K562 (cell line): Measurements from ENCODE around the gene KIF26A. TPM values are rescaled to one million over a fixed set of nuclear protein-coding genes. Genes with fewer than 3 reads are reported as not detected.

Experiments
- ATAC-seq: fragments of 200-7000 bp; cut with Tn5 transposase; 3 replicates; pipeline ENCODE4 v1.9.1; 2020; ENCODE audit warnings: moderate library complexity
- Bru-seq: library from RNA; stranded (reverse); fragments of 400-500 nt; gene quantifications from one replicate; lab custom pipeline; 2021; lab: Mats Ljungman, UMichigan
- BruChase-seq, 2 experiments: library from RNA; stranded (reverse); fragments of 400-500 nt; gene quantifications; one replicate each; lab custom pipeline; 2021; lab: Mats Ljungman, UMichigan
- BruUV-seq: library from RNA; stranded (reverse); fragments of 400-500 nt; replicated peaks from 2 replicates; lab custom pipeline; 2021; lab: Mats Ljungman, UMichigan
- CTCF ChIA-PET: fragments of 300-600 bp; formaldehyde crosslinking; extraction: SDS; loops from one replicate; lab custom pipeline; 2021; ENCODE audit warnings: low intra/inter-chr PET ratio; lab: Yijun Ruan, JAX
- POLR2A ChIA-PET: fragments of 300-600, 350-650 bp; sonication (Branson Sonifier 250); formaldehyde crosslinking; extraction: SDS; loops from one replicate; lab custom pipeline; 2021; ENCODE audit warnings: antibody characterized with exemption, inconsistent platforms; lab: Yijun Ruan, JAX
- DNase-seq, 4 experiments: peaks; one replicate each; pipeline versions ENCODE4 v3.0.0 to v3.0.0-alpha.2; 2011 to 2018; ENCODE audit warnings: low spot score in 3 of 4, mixed read lengths in 3 of 4; ENCODE audit errors: extremely low read depth in 1 of 4
- FAIRE-seq: peaks from 2 replicates; lab custom pipeline; 2011; peaks lifted over from hg19 to GRCh38; lab: Jason Lieb, UNC
- H2AFZ ChIP-seq: 2 replicates; pipeline ENCODE4 v1.6.0; 2011; ENCODE audit warnings: low read depth, low read length, control low read depth, inconsistent platforms
- H3K27ac ChIP-seq: fragments of 200-600 bp; 3 replicates; pipeline ENCODE4 v1.8.0; 2011; ENCODE audit warnings: low read depth, mild to moderate bottlenecking, control low read depth, inconsistent platforms, low read length, moderate library complexity, mixed read lengths; ENCODE audit errors: extremely low read depth
- H3K27me3 ChIP-seq, 2 experiments: fragments of 300-600 bp in 1 of 2; 2 replicates in 1 of 2; 3 replicates in 1 of 2; pipeline versions ENCODE4 v1.6.0 to v1.8.0; 2011; ENCODE audit warnings: inconsistent platforms in 2 of 2, low read length in 2 of 2, mild to moderate bottlenecking in 1 of 2, mixed read lengths in 1 of 2, moderate library complexity in 1 of 2; ENCODE audit not compliant: control insufficient read depth in 2 of 2, insufficient read depth in 2 of 2
- H3K36me3 ChIP-seq: fragments of 300-600 bp; 3 replicates; pipeline ENCODE4 v1.8.0; 2011; ENCODE audit warnings: mild to moderate bottlenecking, low read length, inconsistent platforms; ENCODE audit not compliant: control insufficient read depth, insufficient read depth
- H3K4me1 ChIP-seq, 2 experiments: fragments of 200-600 bp in 1 of 2; replicated peaks in 1 of 2; 2 replicates in 1 of 2; 3 replicates in 1 of 2; pipeline versions ENCODE4 v1.5.1 to v1.8.0; 2011; ENCODE audit warnings: inconsistent platforms in 2 of 2, low read length in 2 of 2, mild to moderate bottlenecking in 1 of 2, mixed read lengths in 1 of 2, moderate library complexity in 1 of 2; ENCODE audit not compliant: control insufficient read depth in 2 of 2, insufficient read depth in 2 of 2
- H3K4me2 ChIP-seq: 2 replicates; pipeline ENCODE4 v1.6.1; 2011; ENCODE audit warnings: low read length, control low read depth, inconsistent platforms, mixed read lengths; ENCODE audit not compliant: insufficient read depth
- H3K4me3 ChIP-seq: fragments of 200-600 bp; sonication (generic), shearing (Covaris generic); 2 replicates; pipeline ENCODE4 v1.5.1; 2016; ENCODE audit warnings: control low read depth, inconsistent platforms
- H3K79me2 ChIP-seq: fragments of 200-600 bp; 3 replicates; pipeline ENCODE4 v1.8.0; 2011; ENCODE audit warnings: low read length, inconsistent platforms; ENCODE audit not compliant: control insufficient read depth, insufficient read depth
- H3K9ac ChIP-seq, 2 experiments: 2 replicates each; pipeline versions ENCODE4 v1.6.0 to v1.6.1; 2011; ENCODE audit warnings: low read depth in 2 of 2, low read length in 2 of 2, control low read depth in 1 of 2, inconsistent platforms in 1 of 2, mild to moderate bottlenecking in 1 of 2, mixed read lengths in 1 of 2; ENCODE audit not compliant: insufficient read depth in 1 of 2
- H3K9me1 ChIP-seq: one replicate; pipeline ENCODE4 v1.6.0; 2011; ENCODE audit warnings: inconsistent platforms, mild to moderate bottlenecking, low read length, moderate library complexity; ENCODE audit not compliant: control insufficient read depth, insufficient read depth
- H3K9me3 ChIP-seq: replicated peaks from 2 replicates; pipeline ENCODE4 v1.5.1; 2011; ENCODE audit warnings: low read depth, low read length, inconsistent platforms; ENCODE audit not compliant: control insufficient read depth, insufficient read depth
- H4K20me1 ChIP-seq: replicated peaks from 2 replicates; pipeline ENCODE4 v1.6.1; 2011; ENCODE audit warnings: low read length, inconsistent platforms, mixed read lengths; ENCODE audit not compliant: control insufficient read depth, insufficient read depth
- CBX5 ChIP-seq: IDR thresholded peaks from 2 replicates; pipeline ENCODE4 v1.6.1; 2014; ENCODE audit warnings: low read depth, borderline replicate concordance
- NRF1 ChIP-seq, 2 experiments: fragments of 450-650 bp; IDR thresholded peaks in 1 of 2; conservative IDR thresholded peaks in 1 of 2; 2 replicates each; pipeline ENCODE4 v1.6.1; 2014; ENCODE audit warnings: mild to moderate bottlenecking in 2 of 2
- WGBS: fragments of 100-300 bp; shearing (Covaris generic); methylation state at CpG from one replicate; pipeline ENCODE4 v1.1.6; 2016; ENCODE audit warnings: low coverage, mixed read lengths; ENCODE audit not compliant: insufficient coverage; ENCODE audit errors: missing lambda C conversion rate; 5-methylcytosine and 5-hydroxymethylcytosine counted together
- in situ Hi-C: fragments of 300-500 bp; cut with MboI; formaldehyde crosslinking; loops from 4 replicates; pipeline ENCODE4 v1.15.0; 2018; ENCODE audit warnings: inconsistent platforms, mixed read lengths
- intact Hi-C: fragments of 100-400 bp; cut with micrococcal nuclease; formaldehyde crosslinking; loops from 2 replicates; pipeline ENCODE4 v1.14.2; 2022
- long read RNA-seq, 3 experiments: library from polyadenylated mRNA in 2 of 3; library from RNA in 1 of 3; unstranded in 2 of 3; stranded (forward) in 1 of 3; transcript quantifications; one replicate each; pipeline ENCODE4 v2.0.0, GENCODE V29; 2019 to 2022
- polyA minus RNA-seq, 3 experiments: library from RNA; depleted of rRNA, polyadenylated mRNA; stranded (reverse); fragments of >200 nt; gene quantifications; 2 replicates each; pipeline ENCODE4 v1.2.3, GENCODE V29; 2011
- polyA plus RNA-seq, 8 experiments: library from polyadenylated mRNA; depleted of rRNA in 4 of 8; stranded (reverse) in 5 of 8; unstranded in 3 of 8; fragments of >200 nt; fragmentation: Nextera tagmentation in 2 of 8; fragmentation: Illumina TruSeq in 1 of 8; extraction: Ambion mirVana in 2 of 8; extraction: Trizol in 1 of 8; gene quantifications; 2 replicates each; pipeline versions ENCODE4 v1.2.1 to v1.2.3, GENCODE V29; 2011 to 2014; ENCODE audit warnings: inconsistent platforms in 1 of 8, missing spikeins in 1 of 8
- total RNA-seq, 7 experiments: library from RNA; depleted of rRNA in 6 of 7; stranded (reverse); fragments of >200 nt in 6 of 7; fragmentation: Illumina TruSeq in 2 of 7; extraction: Trizol in 2 of 7; gene quantifications; 2 replicates each; pipeline versions ENCODE4 v1.2.1 to v1.2.3, GENCODE V29; 2011 to 2021; ENCODE audit warnings: low replicate concordance in 1 of 7

KIF26A gene
- not detected in 2 replicates for total RNA-seq (2011; cell fraction: chromatin; rRNA removed; ENCODE audit: low replicate concordance)
- total RNA-seq (2011; cell fraction: nucleolus; rRNA removed) = not detected in 2 replicates
- total RNA-seq (2011; cell fraction: nucleoplasm; rRNA removed) = not detected in 2 replicates
- total RNA-seq (2014; rRNA removed) (not detected in 2 replicates), total RNA-seq (2014; rRNA removed; fragmentation: Illumina TruSeq; extraction: Trizol) (not detected in 2 replicates), total RNA-seq (2015; rRNA removed; fragmentation: Illumina TruSeq; extraction: Trizol) (not detected in 2 replicates), total RNA-seq (2021) (0.02 and 0.04 TPM in 2 replicates), polyA plus RNA-seq (2011; rRNA removed) (not detected in 2 replicates), polyA plus RNA-seq (2014; fragmentation: Illumina TruSeq; extraction: Trizol) (not detected in 2 replicates), polyA plus RNA-seq (2014; fragmentation: Nextera tagmentation; extraction: Ambion mirVana) (not detected), polyA plus RNA-seq (2014; rRNA removed) (not detected in 2 replicates), polyA minus RNA-seq (2011; rRNA and poly(A)+ RNA removed) (not detected in 2 replicates), Bru-seq, nascent RNA (percentile 3 among the genes with signal in this experiment), BruChase-seq, experiment 1, labeled RNA remaining after a 2-hour chase (not detected), BruChase-seq, experiment 2, labeled RNA remaining after a 6-hour chase (not detected)
- 0.01 TPM in 1 of 2 replicates, not detected in the other for polyA plus RNA-seq (2011; cell fraction: cytosol; rRNA removed)
- not detected in 2 replicates for polyA plus RNA-seq (2011; cell fraction: nucleus; rRNA removed)
- polyA plus RNA-seq (2012) = not detected in 2 replicates
- 0.19 and 0.27 TPM in 2 replicates for polyA minus RNA-seq (2011; cell fraction: cytosol; rRNA and poly(A)+ RNA removed)
- under 0.01 TPM in 2 replicates for polyA minus RNA-seq (2011; cell fraction: nucleus; rRNA and poly(A)+ RNA removed)
- long read RNA-seq, experiment 1 = 0 reads
- long read RNA-seq, experiment 2 = 0 reads
- long read RNA-seq, experiment 3 = 0 reads

DNA sequence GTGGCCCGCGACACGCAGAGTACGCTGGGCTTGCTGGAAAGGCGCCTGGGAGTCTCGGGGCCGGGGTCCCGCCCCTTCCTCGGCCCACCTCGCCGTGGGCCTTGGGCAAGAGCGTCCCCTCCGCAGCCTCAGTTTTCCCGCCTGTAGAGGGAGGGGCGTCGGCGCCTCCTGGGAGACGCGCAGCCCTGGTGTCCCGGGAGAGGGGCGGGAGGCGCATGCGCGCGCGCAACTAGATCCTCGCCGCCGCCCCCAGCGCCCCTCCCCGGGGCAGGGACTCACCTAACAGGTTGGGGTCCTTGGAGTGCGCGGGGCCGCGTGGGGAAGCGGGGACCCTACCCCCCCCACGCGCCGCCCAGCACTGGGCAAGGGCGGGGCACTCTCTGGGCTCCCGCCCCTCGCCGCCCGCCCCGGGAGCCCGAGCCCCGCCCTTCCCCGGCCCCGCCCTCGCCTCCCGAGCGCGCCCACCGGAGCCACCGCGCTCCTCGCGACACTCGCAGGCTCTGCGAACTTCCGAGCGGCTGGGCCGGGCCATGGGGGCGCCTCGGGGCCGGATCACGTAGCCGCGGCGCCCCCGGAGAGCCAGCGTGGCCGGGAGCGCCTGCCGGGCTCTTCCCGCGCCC, at the start of gene KIF26A:
TSS of gene KIF26A (plus strand) at position 490 of the 620 bp plus-strand sequence. CDS start 136 bp downstream, outside the sequence.
- no peak within 1 kb of the TSS for H3K9ac ChIP-seq
- POLR2A ChIA-PET = no interaction called here
- no peaks in the 10 kb centered on the region for H3K9me3 ChIP-seq
- intact Hi-C loops = no loop called here
- no peaks in the 10 kb centered on the region for H3K36me3 ChIP-seq
- no TSS peak for BruUV-seq
- H3K4me3 ChIP-seq = no peak within 1 kb of the TSS
- TF ChIP-seq NRF1 (conservative IDR thresholded peaks at IDR 0.05 in 1 of 2, IDR thresholded peaks at IDR 0.05 in 1 of 2) = peak; percentile 41 to 61
- TF ChIP-seq CBX5 = no peak
- H3K27me3 ChIP-seq = no peaks in the 10 kb centered on the region; a peak in 1 of 5 replicates
- H3K9me1 ChIP-seq = no peaks in the 10 kb centered on the region
- ATAC-seq (no peak), DNase-seq (peak in 2 of 4 experiments; percentile 32 to 37), FAIRE-seq (no peak)
- H3K79me2 ChIP-seq = no peaks in the 10 kb centered on the region
- H3K27ac ChIP-seq = no peak within 1 kb of the TSS
- in situ Hi-C loops = no loop called here
- CTCF ChIA-PET = interaction anchor here (0.7 kb wide), 1 partner anchor 14 kb away, joined by 3 read pairs; no protein-coding TSS in a partner anchor
- 28% methylated on average over 5 of the region's 77 CpGs for WGBS
- 0 out of 5 replicates have a peak, but pooled peaks cover 0 to 7% of the 10 kb centered on the region in 2 experiments for H3K4me1 ChIP-seq
- no peak within 1 kb of the TSS for H3K4me2 ChIP-seq
- no peak within 1 kb of the TSS for H2AFZ ChIP-seq
- H4K20me1 ChIP-seq = no peaks in the 10 kb centered on the region
